ENCODE results near the gene FHIT. TPM values are rescaled to one million over a fixed set of nuclear protein-coding genes. Genes with fewer than 3 reads are reported as not detected.
A peak's percentile ranks its signal among the peaks of the same experiment; 100 is the strongest.

The FHIT gene
- 23.8 and 27.7 TPM in 2 replicates for total RNA-seq

GRCh38 chr3:61251174-61251972 lies at the start of gene FHIT:
Gene FHIT, minus strand, starts transcription at chr3:61251452.
- H3K36me3 Mint-ChIP-seq (ENCODE audit: low read depth) = peaks cover 2% of the 10 kb centered on the region
- peaks cover 19% of the 10 kb centered on the region for H3K4me1 Mint-ChIP-seq
- peak within 1 kb of the TSS; percentile 89 for H3K27ac Mint-ChIP-seq
- DNase-seq = peak; percentile 98
- intact Hi-C loops (cut with micrococcal nuclease) = loop anchor here (1.0 to 5.0 kb wide), 8 partner anchors 139 to 1314 kb away; partner anchors contain the start of gene PTPRG
- peak within 1 kb of the TSS; percentile 87 for H3K4me3 Mint-ChIP-seq
- H3K9me3 Mint-ChIP-seq = no peaks in the 10 kb centered on the region
- H3K27me3 Mint-ChIP-seq = peaks cover 2% of the 10 kb centered on the region

GRCh38 chr3:61300786-61301185 lies 49.5 kb upstream of the FHIT start:
- Mint-ChIP-seq H3K9me3 (no peaks in the 10 kb centered on the region), H3K36me3 (ENCODE audit: low read depth) (no peaks in the 10 kb centered on the region), H3K27me3 (no peaks in the 10 kb centered on the region), H3K4me3 (no peak overlapping the region), H3K27ac (no peak overlapping the region), H3K4me1 (no peaks in the 10 kb centered on the region)
- intact Hi-C loops (cut with micrococcal nuclease) = no loop called here
- DNase-seq = no peak

- intact Hi-C loops (cut with micrococcal nuclease) = no loop called here
- Mint-ChIP-seq H3K9me3 (no peaks in the 10 kb centered on the region), H3K4me1 (no peaks in the 10 kb centered on the region), H3K27ac (no peak overlapping the region), H3K27me3 (no peaks in the 10 kb centered on the region), H3K36me3 (ENCODE audit: low read depth) (no peaks in the 10 kb centered on the region), H3K4me3 (no peak overlapping the region)
- no peak for DNase-seq
These were observed 48.7 kb upstream of the FHIT start for GRCh38 chr3:61300006-61300380.

GRCh38 chr3:61299343-61300005 lies 48.2 kb upstream of the FHIT start:
- H3K4me1 Mint-ChIP-seq = no peaks in the 10 kb centered on the region
- no peaks in the 10 kb centered on the region for H3K27me3 Mint-ChIP-seq
- no peaks in the 10 kb centered on the region for H3K9me3 Mint-ChIP-seq
- no peaks in the 10 kb centered on the region for H3K36me3 Mint-ChIP-seq (ENCODE audit: low read depth)
- no peak overlapping the region for H3K27ac Mint-ChIP-seq
- H3K4me3 Mint-ChIP-seq = no peak overlapping the region
- intact Hi-C loops (cut with micrococcal nuclease) = no loop called here
- DNase-seq = no peak

- no peaks in the 10 kb centered on the region for H3K4me1 Mint-ChIP-seq
- intact Hi-C loops (cut with micrococcal nuclease) = no loop called here
- H3K27me3 Mint-ChIP-seq = no peaks in the 10 kb centered on the region
- DNase-seq = no peak
- no peaks in the 10 kb centered on the region for H3K9me3 Mint-ChIP-seq
- no peak overlapping the region for H3K4me3 Mint-ChIP-seq
- H3K27ac Mint-ChIP-seq = no peak overlapping the region
- no peaks in the 10 kb centered on the region for H3K36me3 Mint-ChIP-seq (ENCODE audit: low read depth)
These were observed 46.6 kb upstream of the FHIT start for GRCh38 chr3:61297821-61298220.

GRCh38 chr3:61288446-61288845 lies 37.2 kb upstream of the FHIT start:
- H3K36me3 Mint-ChIP-seq (ENCODE audit: low read depth) = no peaks in the 10 kb centered on the region
- no peak overlapping the region for H3K4me3 Mint-ChIP-seq
- intact Hi-C loops (cut with micrococcal nuclease) = no loop called here
- H3K4me1 Mint-ChIP-seq = no peaks in the 10 kb centered on the region
- no peak overlapping the region for H3K27ac Mint-ChIP-seq
- DNase-seq = no peak
- no peaks in the 10 kb centered on the region for H3K9me3 Mint-ChIP-seq
- peaks cover 10% of the 10 kb centered on the region for H3K27me3 Mint-ChIP-seq

GRCh38 chr3:61283876-61284275 lies 32.6 kb upstream of the FHIT start:
- H3K4me1 Mint-ChIP-seq = no peaks in the 10 kb centered on the region
- H3K4me3 Mint-ChIP-seq = no peak overlapping the region
- H3K9me3 Mint-ChIP-seq = no peaks in the 10 kb centered on the region
- no peaks in the 10 kb centered on the region for H3K36me3 Mint-ChIP-seq (ENCODE audit: low read depth)
- intact Hi-C loops (cut with micrococcal nuclease) = no loop called here
- peaks cover 7% of the 10 kb centered on the region for H3K27me3 Mint-ChIP-seq
- DNase-seq = no peak
- H3K27ac Mint-ChIP-seq = no peak overlapping the region

GRCh38 chr3:61278713-61279112 lies 27.5 kb upstream of the FHIT start:
- Mint-ChIP-seq H3K27ac (no peak overlapping the region), H3K36me3 (ENCODE audit: low read depth) (no peaks in the 10 kb centered on the region), H3K4me1 (no peaks in the 10 kb centered on the region), H3K27me3 (peaks cover 5% of the 10 kb centered on the region), H3K4me3 (no peak overlapping the region), H3K9me3 (peaks cover 16% of the 10 kb centered on the region)
- intact Hi-C loops (cut with micrococcal nuclease) = no loop called here
- DNase-seq = no peak

GRCh38 chr3:61277411-61277810 lies 26.2 kb upstream of the FHIT start:
- peaks cover 7% of the 10 kb centered on the region for H3K27me3 Mint-ChIP-seq
- intact Hi-C loops (cut with micrococcal nuclease) = no loop called here
- H3K4me1 Mint-ChIP-seq = no peaks in the 10 kb centered on the region
- no peaks in the 10 kb centered on the region for H3K36me3 Mint-ChIP-seq (ENCODE audit: low read depth)
- no peak for DNase-seq
- peaks cover 16% of the 10 kb centered on the region for H3K9me3 Mint-ChIP-seq
- no peak overlapping the region for H3K4me3 Mint-ChIP-seq
- H3K27ac Mint-ChIP-seq = no peak overlapping the region

- no peak overlapping the region for H3K27ac Mint-ChIP-seq
- H3K9me3 Mint-ChIP-seq = peaks cover 6% of the 10 kb centered on the region
- no peaks in the 10 kb centered on the region for H3K4me1 Mint-ChIP-seq
- no peak overlapping the region for H3K4me3 Mint-ChIP-seq
- H3K27me3 Mint-ChIP-seq = peaks cover 20% of the 10 kb centered on the region
- no peaks in the 10 kb centered on the region for H3K36me3 Mint-ChIP-seq (ENCODE audit: low read depth)
- intact Hi-C loops (cut with micrococcal nuclease) = no loop called here
- DNase-seq = no peak
These were observed 18.2 kb upstream of the FHIT start for GRCh38 chr3:61269435-61269834.

GRCh38 chr3:61268644-61269043 lies 17.4 kb upstream of the FHIT start:
- peaks cover 6% of the 10 kb centered on the region for H3K9me3 Mint-ChIP-seq
- intact Hi-C loops (cut with micrococcal nuclease) = no loop called here
- H3K4me3 Mint-ChIP-seq = no peak overlapping the region
- no peak for DNase-seq
- H3K36me3 Mint-ChIP-seq (ENCODE audit: low read depth) = no peaks in the 10 kb centered on the region
- H3K4me1 Mint-ChIP-seq = no peaks in the 10 kb centered on the region
- peaks cover 17% of the 10 kb centered on the region for H3K27me3 Mint-ChIP-seq
- H3K27ac Mint-ChIP-seq = no peak overlapping the region

- H3K27ac Mint-ChIP-seq = no peak overlapping the region
- peaks cover 26% of the 10 kb centered on the region for H3K9me3 Mint-ChIP-seq
- intact Hi-C loops (cut with micrococcal nuclease) = no loop called here
- peaks cover 27% of the 10 kb centered on the region for H3K27me3 Mint-ChIP-seq
- H3K4me1 Mint-ChIP-seq = no peaks in the 10 kb centered on the region
- no peaks in the 10 kb centered on the region for H3K36me3 Mint-ChIP-seq (ENCODE audit: low read depth)
- no peak overlapping the region for H3K4me3 Mint-ChIP-seq
- DNase-seq = no peak
These were observed 13.0 kb upstream of the FHIT start for GRCh38 chr3:61264281-61264680.

GRCh38 chr3:61257148-61257547 lies 5.9 kb upstream of the FHIT start:
- intact Hi-C loops (cut with micrococcal nuclease) = no loop called here
- Mint-ChIP-seq H3K4me1 (peaks cover 1% of the 10 kb centered on the region), H3K9me3 (peaks cover 16% of the 10 kb centered on the region), H3K27me3 (peaks cover 22% of the 10 kb centered on the region), H3K27ac (no peak overlapping the region), H3K4me3 (no peak overlapping the region), H3K36me3 (ENCODE audit: low read depth) (no peaks in the 10 kb centered on the region)
- DNase-seq = no peak

- intact Hi-C loops (cut with micrococcal nuclease) = loop anchor here (5.0 kb wide), 4 partner anchors 141 to 1316 kb away; no protein-coding TSS in a partner anchor
These were observed 2.5 kb upstream of the FHIT start for GRCh38 chr3:61253756-61254155.

More at GRCh38 chr3:61253756-61254155, 2.5 kb upstream of the FHIT start:
- H3K27ac Mint-ChIP-seq = no peak overlapping the region
- peaks cover 9% of the 10 kb centered on the region for H3K27me3 Mint-ChIP-seq
- no peak overlapping the region for H3K4me3 Mint-ChIP-seq
- peaks cover 17% of the 10 kb centered on the region for H3K4me1 Mint-ChIP-seq
- H3K9me3 Mint-ChIP-seq = no peaks in the 10 kb centered on the region
- peaks cover 2% of the 10 kb centered on the region for H3K36me3 Mint-ChIP-seq (ENCODE audit: low read depth)
- DNase-seq = no peak
